ENCODE measurements around the gene PBX1.

Gene PBX1

GRCh38 chr1:164716992-164717703, 158.2 kb downstream of the PBX1 start:
- TF ChIP-seq, protein P1, sequence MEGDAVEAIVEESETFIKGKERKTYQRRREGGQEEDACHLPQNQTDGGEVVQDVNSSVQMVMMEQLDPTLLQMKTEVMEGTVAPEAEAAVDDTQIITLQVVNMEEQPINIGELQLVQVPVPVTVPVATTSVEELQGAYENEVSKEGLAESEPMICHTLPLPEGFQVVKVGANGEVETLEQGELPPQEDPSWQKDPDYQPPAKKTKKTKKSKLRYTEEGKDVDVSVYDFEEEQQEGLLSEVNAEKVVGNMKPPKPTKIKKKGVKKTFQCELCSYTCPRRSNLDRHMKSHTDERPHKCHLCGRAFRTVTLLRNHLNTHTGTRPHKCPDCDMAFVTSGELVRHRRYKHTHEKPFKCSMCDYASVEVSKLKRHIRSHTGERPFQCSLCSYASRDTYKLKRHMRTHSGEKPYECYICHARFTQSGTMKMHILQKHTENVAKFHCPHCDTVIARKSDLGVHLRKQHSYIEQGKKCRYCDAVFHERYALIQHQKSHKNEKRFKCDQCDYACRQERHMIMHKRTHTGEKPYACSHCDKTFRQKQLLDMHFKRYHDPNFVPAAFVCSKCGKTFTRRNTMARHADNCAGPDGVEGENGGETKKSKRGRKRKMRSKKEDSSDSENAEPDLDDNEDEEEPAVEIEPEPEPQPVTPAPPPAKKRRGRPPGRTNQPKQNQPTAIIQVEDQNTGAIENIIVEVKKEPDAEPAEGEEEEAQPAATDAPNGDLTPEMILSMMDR (IDR thresholded peaks at IDR 0.05; ENCODE audit: low read depth, low read length, missing control alignments) = no peak
- no peak overlapping the region for H3K4me3 ChIP-seq (ENCODE audit: low read depth, low read length)
- peak; percentile 12 for DNase-seq (ENCODE audit: low read depth)

- TF ChIP-seq, protein P1 (IDR thresholded peaks at IDR 0.05; ENCODE audit: low read depth, low read length, missing control alignments) = no peak
- no peak overlapping the region for H3K4me3 ChIP-seq (ENCODE audit: low read depth, low read length)
- DNase-seq (ENCODE audit: low read depth) = no peak
Measured at GRCh38 chr1:164718821-164719220, 159.8 kb downstream of the PBX1 start.

GRCh38 chr1:164719676-164720439, 160.9 kb downstream of the PBX1 start:
- no peak overlapping the region for H3K4me3 ChIP-seq (ENCODE audit: low read depth, low read length)
- TF ChIP-seq, protein P1 (IDR thresholded peaks at IDR 0.05; ENCODE audit: low read depth, low read length, missing control alignments) = no peak
- no peak for DNase-seq (ENCODE audit: low read depth)

DNA sequence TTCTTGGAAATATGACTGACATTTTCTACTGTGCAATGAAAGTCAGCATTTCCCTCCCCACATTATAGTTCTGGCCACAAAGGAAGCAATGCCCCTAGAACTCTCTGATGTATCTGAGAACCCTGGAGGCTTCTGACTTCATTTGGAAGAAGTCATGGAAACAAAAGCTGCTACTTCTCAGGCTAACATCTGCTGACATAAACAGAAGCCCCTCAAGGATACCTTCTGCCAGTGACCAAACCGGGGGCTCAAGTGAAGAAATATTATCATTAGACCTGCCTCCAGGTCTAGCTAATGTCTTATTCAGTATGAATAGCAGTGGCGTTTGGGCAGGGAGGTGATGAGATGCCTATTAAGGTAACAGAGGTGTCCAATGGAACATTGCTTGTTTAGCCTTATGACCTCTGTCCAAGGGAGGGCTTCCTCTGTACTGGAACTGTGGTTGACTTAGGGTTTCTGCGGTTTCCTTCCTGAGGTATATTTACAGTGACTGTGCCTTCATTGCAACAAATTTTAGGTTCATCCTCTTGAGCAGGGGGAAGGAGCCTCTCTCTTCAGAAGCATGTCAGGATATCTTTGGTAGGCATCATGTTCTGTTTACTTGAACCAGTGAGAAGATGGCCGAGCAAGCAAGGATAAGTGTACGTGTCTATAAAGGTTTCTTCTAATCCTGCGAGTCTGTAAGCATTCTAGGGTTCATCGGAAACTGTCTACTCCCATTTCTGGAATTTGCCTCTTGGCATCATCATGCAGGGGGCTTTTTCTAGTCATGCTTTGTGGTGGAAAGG, 161.7 kb downstream of the PBX1 start:
- TF ChIP-seq, protein P1 (IDR thresholded peaks at IDR 0.05; ENCODE audit: low read depth, low read length, missing control alignments) = no peak
- DNase-seq (ENCODE audit: low read depth) = no peak
- H3K4me3 ChIP-seq (ENCODE audit: low read depth, low read length) = no peak overlapping the region

DNA sequence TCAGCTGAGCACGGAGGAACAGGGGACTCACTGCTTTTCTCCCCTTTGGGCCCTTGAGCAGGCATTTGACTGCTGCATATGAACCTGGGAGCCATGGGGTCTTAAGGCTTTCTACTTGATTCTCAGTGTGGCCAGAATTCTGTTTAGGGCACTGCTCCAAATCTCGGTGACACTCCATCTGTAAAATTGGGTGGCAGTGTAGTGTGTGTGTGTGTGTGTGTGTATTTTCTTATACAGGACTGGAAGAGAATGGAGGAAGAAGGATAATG, 162.2 kb downstream of the PBX1 start:
- TF ChIP-seq, protein P1 (IDR thresholded peaks at IDR 0.05; ENCODE audit: low read depth, low read length, missing control alignments) = no peak

DNA sequence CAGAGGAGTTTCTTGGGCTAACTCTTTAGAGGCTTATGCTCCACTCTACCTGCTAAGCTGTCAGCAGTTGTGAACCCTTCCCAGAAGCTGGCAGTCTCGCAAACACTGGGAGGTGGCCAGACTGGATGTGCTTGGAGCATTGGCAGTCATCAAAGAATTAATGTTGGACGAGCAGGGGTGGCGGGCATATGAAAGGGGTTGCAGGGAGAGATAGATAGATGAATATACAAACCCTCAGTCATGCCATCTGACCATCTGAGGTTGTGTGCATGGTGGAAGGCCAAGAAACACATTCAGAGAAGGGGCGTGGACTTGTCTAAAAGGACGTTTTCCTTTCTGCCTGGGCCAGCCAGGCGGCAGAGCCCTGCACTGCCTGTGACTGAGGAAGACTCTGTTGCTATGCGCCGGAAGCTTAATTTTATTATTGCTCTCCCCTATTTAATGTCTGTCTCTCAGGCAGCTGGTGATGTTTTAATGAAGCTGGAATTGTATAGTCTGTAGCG, 164.4 kb downstream of the PBX1 start:
- no peak for DNase-seq (ENCODE audit: low read depth)

More for the DNA sequence above, 162.2 kb downstream of the PBX1 start:
- H3K4me3 ChIP-seq (ENCODE audit: low read depth, low read length) = no peak overlapping the region
- DNase-seq (ENCODE audit: low read depth) = no peak

More for the DNA sequence above, 164.4 kb downstream of the PBX1 start:
- no peak overlapping the region for H3K4me3 ChIP-seq (ENCODE audit: low read depth, low read length)
- TF ChIP-seq, protein P1 (IDR thresholded peaks at IDR 0.05; ENCODE audit: low read depth, low read length, missing control alignments) = no peak
